IMR-90 (cell line): Measurements from ENCODE around the gene PDK3. TPM values are rescaled to one million over a fixed set of nuclear protein-coding genes. Genes with fewer than 3 reads are reported as not detected.

Experiments used
- ATAC-seq: fragments of 200-7000 bp; cut with Tn5 transposase; 2 replicates; pipeline ENCODE4 v1.9.1; 2020; ENCODE audit warnings: low read depth, mild to moderate bottlenecking, moderate library complexity
- BruUV-seq: library from RNA; stranded (reverse); fragments of 400-500 nt; replicated peaks from 2 replicates; lab custom pipeline; 2021; lab: Mats Ljungman, UMichigan
- CTCF ChIA-PET: fragments of 300-600 bp; formaldehyde crosslinking; extraction: SDS; loops from one replicate; lab custom pipeline; 2021; ENCODE audit warnings: antibody characterized with exemption; lab: Yijun Ruan, JAX
- POLR2A ChIA-PET: fragments of 300-600 bp; sonication (Branson Sonifier 250); formaldehyde crosslinking; loops from one replicate; lab custom pipeline; 2022; ENCODE audit warnings: antibody characterized with exemption; ENCODE audit not compliant: unreplicated experiment; lab: Charles Lee
- DNase-seq: peaks from one replicate; pipeline ENCODE4 v3.0.0; 2013
- H2AFZ ChIP-seq: replicated peaks from 2 replicates; pipeline ENCODE3; 2013; ENCODE audit warnings: low read length, mild to moderate bottlenecking; ENCODE audit not compliant: poor library complexity
- H2AK5ac ChIP-seq: 2 replicates; pipeline ENCODE4 v1.6.1; 2013; ENCODE audit warnings: low read depth, low read length, inconsistent platforms
- H2AK9ac ChIP-seq: replicated peaks from 2 replicates; pipeline ENCODE3; 2013; ENCODE audit warnings: mild to moderate bottlenecking, low read depth, low read length, moderate library complexity; ENCODE audit not compliant: poor library complexity
- H2BK120ac ChIP-seq: 2 replicates; pipeline ENCODE4 v1.6.1; 2013; ENCODE audit warnings: low read depth, low read length, inconsistent platforms
- H2BK15ac ChIP-seq: 3 replicates; pipeline ENCODE4 v1.6.1; 2013; ENCODE audit warnings: low read depth, low read length, inconsistent platforms
- H2BK20ac ChIP-seq: 2 replicates; pipeline ENCODE4 v1.6.1; 2013; ENCODE audit warnings: low read depth, mild to moderate bottlenecking, inconsistent platforms, low read length, moderate library complexity
- H2BK5ac ChIP-seq: 2 replicates; pipeline ENCODE4 v1.6.1; 2013; ENCODE audit warnings: mild to moderate bottlenecking, low read depth, low read length, inconsistent platforms; ENCODE audit not compliant: poor library complexity, severe bottlenecking
- H3K14ac ChIP-seq: replicated peaks from 2 replicates; pipeline ENCODE4 v1.6.1; 2013; ENCODE audit warnings: low read depth, low read length, inconsistent platforms
- H3K18ac ChIP-seq: 2 replicates; pipeline ENCODE4 v1.6.1; 2013; ENCODE audit warnings: low read depth, low read length, control low read depth
- H3K23ac ChIP-seq: 2 replicates; pipeline ENCODE4 v1.6.1; 2013; ENCODE audit warnings: low read depth, low read length, inconsistent platforms
- H3K27ac ChIP-seq: 2 replicates; pipeline ENCODE4 v1.5.1; 2013; ENCODE audit warnings: mild to moderate bottlenecking, control low read depth, low read length; ENCODE audit not compliant: insufficient read depth
- H3K27me3 ChIP-seq: 2 replicates; pipeline ENCODE4 v1.6.1; 2013; ENCODE audit warnings: low read length; ENCODE audit not compliant: control insufficient read depth, insufficient read depth
- H3K36me3 ChIP-seq: 2 replicates; pipeline ENCODE4 v1.6.1; 2013; ENCODE audit warnings: low read length, mixed read lengths; ENCODE audit not compliant: control insufficient read depth, insufficient read depth
- H3K4ac ChIP-seq: 2 replicates; pipeline ENCODE4 v1.6.1; 2013; ENCODE audit warnings: low read depth, low read length, inconsistent platforms
- H3K4me1 ChIP-seq: 2 replicates; pipeline ENCODE4 v1.6.1; 2013; ENCODE audit warnings: low read length, mixed read lengths; ENCODE audit not compliant: control insufficient read depth, insufficient read depth
- H3K4me2 ChIP-seq: 2 replicates; pipeline ENCODE4 v1.6.1; 2013; ENCODE audit warnings: low read depth, mild to moderate bottlenecking, control low read depth, low read length, moderate library complexity
- H3K4me3 ChIP-seq: 2 replicates; pipeline ENCODE4 v1.5.1; 2013; ENCODE audit warnings: low read depth, mild to moderate bottlenecking, control low read depth, low read length, moderate library complexity; ENCODE audit not compliant: insufficient read depth
- H3K56ac ChIP-seq: 2 replicates; pipeline ENCODE4 v1.6.1; 2013; ENCODE audit warnings: low read length, inconsistent platforms; ENCODE audit not compliant: insufficient read depth; ENCODE audit errors: extremely low read depth
- H3K79me1 ChIP-seq, 2 experiments: 2 replicates each; pipeline ENCODE4 v1.6.1; 2013; ENCODE audit warnings: low read length in 2 of 2, inconsistent platforms in 1 of 2, low read depth in 1 of 2
- H3K9ac ChIP-seq: 2 replicates; pipeline ENCODE4 v1.6.1; 2013; ENCODE audit warnings: low read depth, low read length, control low read depth
- H3K9me1 ChIP-seq: 2 replicates; pipeline ENCODE4 v1.6.1; 2013; ENCODE audit warnings: low read length, inconsistent platforms; ENCODE audit not compliant: insufficient read depth
- H3K9me3 ChIP-seq: 2 replicates; pipeline ENCODE4 v1.6.1; 2013; ENCODE audit warnings: low read length; ENCODE audit not compliant: control insufficient read depth, insufficient read depth
- H4K20me1 ChIP-seq: 2 replicates; pipeline ENCODE4 v1.6.1; 2013; ENCODE audit warnings: low read length, inconsistent platforms; ENCODE audit not compliant: insufficient read depth
- H4K5ac ChIP-seq: 2 replicates; pipeline ENCODE4 v1.6.1; 2013; ENCODE audit warnings: mild to moderate bottlenecking, low read depth, low read length, control low read depth
- H4K8ac ChIP-seq, 2 experiments: 2 replicates each; pipeline ENCODE4 v1.6.1; 2013; ENCODE audit warnings: low read depth in 2 of 2, low read length in 2 of 2, control low read depth in 1 of 2, inconsistent platforms in 1 of 2
- H4K91ac ChIP-seq: 2 replicates; pipeline ENCODE4 v1.6.1; 2013; ENCODE audit warnings: low read depth, low read length, inconsistent platforms; ENCODE audit not compliant: insufficient read depth
- BHLHE40 ChIP-seq: fragments of 150-350 bp; IDR thresholded peaks from 2 replicates; pipeline ENCODE4 v1.6.1; 2016; ENCODE audit warnings: mild to moderate bottlenecking, low read depth, low read length
- CEBPB ChIP-seq: IDR thresholded peaks from 2 replicates; pipeline ENCODE4 v1.6.1; 2012; ENCODE audit warnings: low read depth, low read length, improper control_type of control experiment
- CHD1 ChIP-seq: IDR thresholded peaks from 2 replicates; pipeline ENCODE4 v1.6.1; 2012; ENCODE audit warnings: low read depth, low read length, improper control_type of control experiment
- FOS ChIP-seq: fragments of 150-350 bp; IDR thresholded peaks from 2 replicates; pipeline ENCODE4 v1.6.1; 2016; ENCODE audit warnings: low read depth, low read length
- MAFK ChIP-seq: IDR thresholded peaks from 2 replicates; pipeline ENCODE4 v1.6.1; 2012; ENCODE audit warnings: low read depth, low read length, improper control_type of control experiment
- MAZ ChIP-seq: IDR thresholded peaks from 2 replicates; pipeline ENCODE4 v1.6.1; 2012; ENCODE audit warnings: low read depth, mild to moderate bottlenecking, low read length, improper control_type of control experiment, moderate library complexity, borderline replicate concordance
- MXI1 ChIP-seq: IDR thresholded peaks from 2 replicates; pipeline ENCODE4 v1.6.1; 2012; ENCODE audit warnings: low read depth, mild to moderate bottlenecking, low read length, moderate library complexity, borderline replicate concordance
- NFE2L2 ChIP-seq: fragments of 150-350 bp; IDR thresholded peaks from 2 replicates; pipeline ENCODE4 v1.6.1; 2016; ENCODE audit warnings: low read depth, mild to moderate bottlenecking, low read length
- POLR2A ChIP-seq: IDR thresholded peaks from 2 replicates; pipeline ENCODE4 v1.6.1; 2012; ENCODE audit warnings: mild to moderate bottlenecking, low read depth, low read length
- RAD21 ChIP-seq: IDR thresholded peaks from 2 replicates; pipeline ENCODE4 v1.6.1; 2012; ENCODE audit warnings: low read length, improper control_type of control experiment
- RCOR1 ChIP-seq: IDR thresholded peaks from 2 replicates; pipeline ENCODE4 v1.6.1; 2012; ENCODE audit warnings: mild to moderate bottlenecking, low read length, improper control_type of control experiment; ENCODE audit not compliant: insufficient replicate concordance
- RFX5 ChIP-seq: IDR thresholded peaks from 2 replicates; pipeline ENCODE4 v1.8.0; 2012; ENCODE audit warnings: low read depth, mild to moderate bottlenecking, low read length, moderate library complexity
- SMC3 ChIP-seq: fragments of 150-350 bp; IDR thresholded peaks from 2 replicates; pipeline ENCODE4 v1.6.1; 2016; ENCODE audit warnings: low read depth, mild to moderate bottlenecking, antibody characterized with exemption, low read length, moderate library complexity
- WGBS, 2 experiments: methylation state at CpG; one replicate each; pipeline versions ENCODE4 v1.1.5 to v1.1.7; 2013; ENCODE audit warnings: missing lambda C conversion rate in 2 of 2; ENCODE audit not compliant: insufficient read length in 1 of 2; ENCODE audit errors: extremely low coverage in 2 of 2; 5-methylcytosine and 5-hydroxymethylcytosine counted together
- dilution Hi-C: fragments of 300-500 bp; cut with HindIII; formaldehyde crosslinking; loops from one replicate; pipeline ENCODE4 v1.14.3; 2018; ENCODE audit warnings: low sequenced_read_pairs; ENCODE audit not compliant: unreplicated experiment
- in situ Hi-C: fragments of 300-500 bp; cut with MboI; formaldehyde crosslinking; loops from 3 replicates; pipeline ENCODE4 v1.14.3; 2019; ENCODE audit warnings: low sequenced_read_pairs, inconsistent platforms, mixed read lengths
- intact Hi-C: fragments of 100-400 bp; cut with micrococcal nuclease; formaldehyde crosslinking; loops from 2 replicates; pipeline ENCODE4 v1.10.0; 2022
- polyA plus RNA-seq, 3 experiments: library from polyadenylated mRNA; depleted of rRNA; stranded (reverse); fragments of >200 nt; gene quantifications; 2 replicates each; pipeline ENCODE4 v1.2.3, GENCODE V29; 2012; ENCODE audit warnings: low replicate concordance in 1 of 3
- total RNA-seq: library from RNA; depleted of rRNA; stranded (reverse); fragments of >200 nt; gene quantifications from 2 replicates; pipeline ENCODE4 v1.2.3, GENCODE V29; 2012
- TF ChIP-seq, protein P1 (sequence below): fragments of 150-350 bp; IDR thresholded peaks from 2 replicates; pipeline ENCODE4 v1.6.1; 2016; ENCODE audit warnings: low read depth, mild to moderate bottlenecking, low read length, moderate library complexity, borderline replicate concordance
- TF ChIP-seq, protein P2 (sequence below): conservative IDR thresholded peaks from 2 replicates; pipeline ENCODE4 v1.5.1; 2012; ENCODE audit warnings: mild to moderate bottlenecking, low read depth, low read length, improper control_type of control experiment
- TF ChIP-seq, protein P3 (sequence below): fragments of 150-350 bp; IDR thresholded peaks from 2 replicates; pipeline ENCODE4 v1.6.1; 2017; ENCODE audit warnings: mild to moderate bottlenecking, antibody characterized with exemption, low read length, low read depth

Gene PDK3
- total and polyA plus RNA-seq, 2 of the 4 experiments (the other 2 are of a cell fraction): 2.3 to 4.8 TPM

DNA sequence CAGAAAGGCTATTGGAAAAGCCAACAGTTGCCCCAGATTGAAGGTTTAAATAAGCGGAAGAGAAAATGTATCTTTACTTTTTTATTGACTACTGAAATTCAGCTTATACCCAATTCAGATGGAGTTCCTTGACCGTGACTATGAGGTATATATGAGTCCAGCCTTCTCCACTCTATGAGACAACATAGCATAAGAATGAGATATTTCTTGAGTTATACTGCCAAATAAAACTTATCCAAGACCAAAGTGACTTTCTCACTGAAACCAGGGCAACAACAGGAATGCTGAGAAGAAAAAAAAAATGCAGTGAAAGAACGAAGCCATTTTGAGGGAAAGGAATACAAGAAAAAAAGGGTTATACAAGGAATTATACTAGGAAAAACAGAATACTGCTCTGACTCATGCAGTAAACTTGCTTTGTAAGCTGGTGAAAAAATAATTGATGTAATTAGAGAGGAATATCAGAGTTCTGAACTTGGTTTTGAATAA is 16.3 kb upstream of the PDK3 start:
- Histone ChIP-seq H3K9ac (no peak overlapping the region), H3K4me1 (no peaks in the 10 kb centered on the region), H4K91ac (no peak overlapping the region), H2AK9ac (no peak overlapping the region), H3K23ac (no peak overlapping the region), H2BK120ac (no peak overlapping the region), H3K18ac (no peak overlapping the region), H3K36me3 (no peaks in the 10 kb centered on the region), H2AK5ac (no peak overlapping the region), H3K14ac (no peak overlapping the region), H3K4ac (no peak overlapping the region), H3K4me3 (no peak overlapping the region), H3K9me3 (no peaks in the 10 kb centered on the region), H3K27me3 (peaks cover 7% of the 10 kb centered on the region), H2BK15ac (no peak overlapping the region), H3K4me2 (no peak overlapping the region), H2BK20ac (no peak overlapping the region), H2BK5ac (no peak overlapping the region), H3K79me1 (no peaks in the 10 kb centered on the region), H3K27ac (no peak overlapping the region), H4K8ac (no peak overlapping the region), H2AFZ (no peak overlapping the region), H3K9me1 (no peaks in the 10 kb centered on the region), H4K5ac (no peak overlapping the region), H3K56ac (no peak overlapping the region), H4K20me1 (no peaks in the 10 kb centered on the region)
- ATAC-seq: no peak
- TF ChIP-seq NFE2L2 (no peak), RFX5 (no peak), BHLHE40 (no peak), CHD1 (no peak), RCOR1 (no peak), MAZ (no peak), SMC3 (no peak), FOS (no peak), POLR2A (no peak), MAFK (no peak), CEBPB (no peak), RAD21 (no peak), MXI1 (no peak)
- TF ChIP-seq, protein P1, sequence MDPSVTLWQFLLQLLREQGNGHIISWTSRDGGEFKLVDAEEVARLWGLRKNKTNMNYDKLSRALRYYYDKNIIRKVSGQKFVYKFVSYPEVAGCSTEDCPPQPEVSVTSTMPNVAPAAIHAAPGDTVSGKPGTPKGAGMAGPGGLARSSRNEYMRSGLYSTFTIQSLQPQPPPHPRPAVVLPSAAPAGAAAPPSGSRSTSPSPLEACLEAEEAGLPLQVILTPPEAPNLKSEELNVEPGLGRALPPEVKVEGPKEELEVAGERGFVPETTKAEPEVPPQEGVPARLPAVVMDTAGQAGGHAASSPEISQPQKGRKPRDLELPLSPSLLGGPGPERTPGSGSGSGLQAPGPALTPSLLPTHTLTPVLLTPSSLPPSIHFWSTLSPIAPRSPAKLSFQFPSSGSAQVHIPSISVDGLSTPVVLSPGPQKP: no peak
- TF ChIP-seq, protein P2, sequence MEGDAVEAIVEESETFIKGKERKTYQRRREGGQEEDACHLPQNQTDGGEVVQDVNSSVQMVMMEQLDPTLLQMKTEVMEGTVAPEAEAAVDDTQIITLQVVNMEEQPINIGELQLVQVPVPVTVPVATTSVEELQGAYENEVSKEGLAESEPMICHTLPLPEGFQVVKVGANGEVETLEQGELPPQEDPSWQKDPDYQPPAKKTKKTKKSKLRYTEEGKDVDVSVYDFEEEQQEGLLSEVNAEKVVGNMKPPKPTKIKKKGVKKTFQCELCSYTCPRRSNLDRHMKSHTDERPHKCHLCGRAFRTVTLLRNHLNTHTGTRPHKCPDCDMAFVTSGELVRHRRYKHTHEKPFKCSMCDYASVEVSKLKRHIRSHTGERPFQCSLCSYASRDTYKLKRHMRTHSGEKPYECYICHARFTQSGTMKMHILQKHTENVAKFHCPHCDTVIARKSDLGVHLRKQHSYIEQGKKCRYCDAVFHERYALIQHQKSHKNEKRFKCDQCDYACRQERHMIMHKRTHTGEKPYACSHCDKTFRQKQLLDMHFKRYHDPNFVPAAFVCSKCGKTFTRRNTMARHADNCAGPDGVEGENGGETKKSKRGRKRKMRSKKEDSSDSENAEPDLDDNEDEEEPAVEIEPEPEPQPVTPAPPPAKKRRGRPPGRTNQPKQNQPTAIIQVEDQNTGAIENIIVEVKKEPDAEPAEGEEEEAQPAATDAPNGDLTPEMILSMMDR: no peak
- TF ChIP-seq, protein P3, sequence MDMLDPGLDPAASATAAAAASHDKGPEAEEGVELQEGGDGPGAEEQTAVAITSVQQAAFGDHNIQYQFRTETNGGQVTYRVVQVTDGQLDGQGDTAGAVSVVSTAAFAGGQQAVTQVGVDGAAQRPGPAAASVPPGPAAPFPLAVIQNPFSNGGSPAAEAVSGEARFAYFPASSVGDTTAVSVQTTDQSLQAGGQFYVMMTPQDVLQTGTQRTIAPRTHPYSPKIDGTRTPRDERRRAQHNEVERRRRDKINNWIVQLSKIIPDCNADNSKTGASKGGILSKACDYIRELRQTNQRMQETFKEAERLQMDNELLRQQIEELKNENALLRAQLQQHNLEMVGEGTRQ: no peak
- POLR2A ChIA-PET: no interaction called here
- DNase-seq: no peak
- CTCF ChIA-PET: no interaction called here
- no TSS peak for BruUV-seq
- intact Hi-C loops: no loop called here
- 60% methylated on average over 1 of the region's 3 CpGs; no CpG with 5 or more reads in 1 of the 2 experiments for WGBS, 2 experiments
- dilution Hi-C loops: no loop called here
- in situ Hi-C loops: no loop called here
